Retina (tissue), 1 donor: ENCODE results near the gene ACER1.
"Not testable (repeated sequence)": the region's sequence is repeated elsewhere in the genome, so short reads cannot be mapped to it uniquely, and the experiment has no call there.

Experiments
- DNase-seq: peaks from one replicate; pipeline ENCODE4 v3.0.0-alpha.2; 2016

The ACER1 gene

DNA sequence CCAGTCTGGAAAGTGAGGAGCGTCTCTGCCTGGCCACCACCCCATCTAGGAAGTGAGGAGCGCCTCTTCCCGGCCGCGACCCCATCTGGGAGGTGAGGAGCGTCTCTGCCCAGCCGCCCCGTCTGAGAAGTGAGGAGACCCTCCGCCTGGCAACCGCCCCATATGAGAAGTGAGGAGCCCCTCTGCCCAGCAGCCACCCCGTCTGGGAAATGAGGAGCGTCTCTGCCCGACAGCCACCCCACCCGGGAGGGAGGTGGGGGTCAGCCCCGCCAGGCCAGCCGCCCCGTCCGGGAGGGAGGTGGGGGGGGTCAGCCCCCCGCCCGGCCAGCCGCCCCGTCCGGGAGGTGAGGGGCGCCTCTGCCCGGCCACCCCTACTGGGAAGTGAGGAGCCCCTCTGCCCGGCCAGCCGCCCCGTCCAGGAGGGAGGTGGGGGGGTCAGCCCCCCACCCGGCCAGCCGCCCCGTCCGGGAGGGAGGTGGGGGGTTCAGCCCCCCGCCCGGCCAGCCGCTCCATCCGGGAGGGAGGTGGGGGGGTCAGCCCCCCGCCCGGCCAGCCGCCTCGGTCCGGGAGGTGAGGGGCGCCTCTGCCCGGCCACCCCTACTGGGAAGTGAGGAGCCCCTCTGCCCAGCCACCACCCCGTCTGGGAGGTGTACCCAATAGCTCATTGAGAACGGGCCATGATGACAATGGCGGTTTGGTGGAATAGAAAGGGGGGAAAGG is 22.1 kb upstream of the ACER1 start:
- DNase-seq, result not testable (repeated sequence)

DNA sequence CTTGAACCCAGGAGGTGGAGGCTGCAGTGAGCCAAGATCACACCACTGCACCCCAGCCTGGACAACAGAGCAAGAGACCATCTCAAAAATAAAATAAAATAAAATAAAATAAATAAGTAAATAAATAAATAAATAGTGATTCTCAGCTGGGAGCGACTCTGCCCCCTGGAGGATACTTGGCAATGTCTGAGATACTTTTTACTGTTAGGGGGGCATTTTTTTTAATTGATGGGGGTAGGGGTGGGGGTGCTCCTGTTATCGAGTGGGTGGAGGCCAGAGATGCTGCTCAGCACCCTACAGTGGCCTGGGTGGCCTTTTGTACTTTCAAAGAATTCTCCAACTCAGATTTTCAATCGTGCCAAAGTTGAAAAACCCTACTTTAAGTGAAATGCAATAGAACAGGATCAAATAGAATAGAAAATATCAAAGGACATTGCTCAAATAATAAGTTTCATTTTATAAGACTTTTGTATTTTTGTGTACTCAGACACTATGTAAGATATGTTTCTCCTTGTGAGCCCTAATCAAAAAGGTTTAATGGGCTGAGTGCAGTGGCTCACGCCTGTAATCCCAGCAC is 20.8 kb upstream of the ACER1 start:
- no peak for DNase-seq

DNA sequence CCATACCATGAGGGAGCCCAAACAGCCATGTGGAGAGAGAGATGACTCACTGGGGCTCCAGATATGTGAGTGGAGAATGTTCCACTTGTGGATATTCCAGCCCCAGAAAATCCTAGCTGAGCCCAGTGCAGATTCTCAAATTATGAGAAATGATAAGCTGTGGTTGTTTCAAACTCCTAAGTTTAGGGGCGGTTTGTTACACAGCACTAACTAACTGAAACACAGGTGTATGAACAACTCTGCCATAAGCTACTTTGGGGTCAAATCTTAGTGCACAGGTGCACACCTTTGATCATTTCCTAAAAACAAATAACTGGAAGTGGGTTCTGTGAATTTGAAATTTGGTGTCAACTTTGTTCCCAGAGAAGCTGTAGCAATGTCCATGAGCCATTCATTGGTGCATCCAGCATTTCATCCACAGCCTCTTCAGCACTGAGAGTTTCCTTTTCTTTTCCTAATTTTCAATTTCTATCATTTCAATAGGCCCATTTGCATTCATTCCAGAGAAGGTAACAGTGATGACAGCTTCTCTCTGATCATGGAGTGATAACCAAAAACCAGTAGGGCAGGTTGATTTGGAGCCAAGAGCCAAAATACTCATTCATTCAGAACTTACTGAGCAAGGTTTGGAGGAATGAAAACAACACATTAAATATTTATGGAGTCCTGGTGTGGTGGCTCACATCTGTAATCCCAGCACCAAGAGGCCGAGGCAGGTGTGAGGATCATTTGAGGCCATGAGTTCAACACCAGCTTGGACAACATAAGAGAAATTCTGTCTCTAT is 19.2 kb upstream of the ACER1 start:
- no peak for DNase-seq

DNA sequence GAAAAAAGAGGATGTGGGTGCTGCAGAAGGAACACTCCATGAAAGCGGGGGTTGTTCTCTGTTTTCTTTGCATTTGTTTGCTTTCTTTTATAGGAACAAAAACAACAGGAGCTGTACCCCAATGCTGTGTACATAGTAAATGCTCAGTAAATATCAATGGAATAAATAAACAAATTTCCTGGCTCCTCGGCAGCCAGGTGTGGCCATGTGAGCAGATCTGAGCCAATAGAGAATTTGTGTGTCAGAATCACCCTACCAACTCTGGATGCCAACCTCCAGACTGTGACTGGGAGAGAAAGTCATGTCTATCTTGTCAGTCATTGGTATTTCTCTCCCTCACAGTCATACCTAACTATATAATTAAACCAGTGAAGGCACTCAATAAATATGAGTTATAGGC is 17.3 kb upstream of the ACER1 start:
- no peak for DNase-seq

DNA sequence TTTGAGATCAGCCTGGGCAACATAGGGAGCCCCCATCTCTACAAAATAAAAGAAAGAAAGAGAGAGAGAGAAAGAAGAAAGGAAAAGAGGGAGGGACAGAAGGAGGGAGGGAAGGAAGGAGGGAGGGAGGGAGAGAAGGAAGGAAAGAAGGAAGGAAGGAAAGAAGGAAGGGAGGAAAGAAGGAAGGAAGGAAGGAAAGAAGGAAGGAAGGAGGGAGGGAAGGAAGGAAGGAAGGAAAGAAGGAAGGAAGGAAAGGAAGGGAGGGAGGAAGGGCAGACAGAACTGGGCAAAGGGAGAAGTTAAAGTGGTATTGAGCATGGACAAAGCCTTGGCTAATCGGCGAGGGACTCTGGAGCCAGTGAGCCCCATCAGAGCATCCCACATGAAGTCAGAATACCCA is 15.9 kb upstream of the ACER1 start:
- DNase-seq, result not testable (repeated sequence)

DNA sequence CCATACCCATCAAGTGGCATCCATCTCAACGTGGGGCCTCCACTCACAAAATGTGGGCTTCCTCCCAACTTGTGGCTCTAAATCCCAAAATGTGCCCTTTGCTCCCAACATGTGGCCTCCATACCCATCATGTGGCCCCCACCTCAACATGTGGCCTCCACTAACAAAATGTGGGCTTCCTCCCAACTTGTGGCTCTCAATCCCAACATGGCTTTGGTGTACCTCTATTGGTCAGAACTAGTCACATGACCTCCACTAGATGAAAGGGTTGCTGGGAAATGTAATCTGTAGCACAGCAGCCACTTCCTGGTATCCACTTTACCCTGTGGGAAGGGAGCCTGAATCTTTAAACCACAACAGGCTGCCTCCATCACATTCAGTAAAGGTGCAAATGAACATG is 10.1 kb upstream of the ACER1 start:
- no peak for DNase-seq

DNA sequence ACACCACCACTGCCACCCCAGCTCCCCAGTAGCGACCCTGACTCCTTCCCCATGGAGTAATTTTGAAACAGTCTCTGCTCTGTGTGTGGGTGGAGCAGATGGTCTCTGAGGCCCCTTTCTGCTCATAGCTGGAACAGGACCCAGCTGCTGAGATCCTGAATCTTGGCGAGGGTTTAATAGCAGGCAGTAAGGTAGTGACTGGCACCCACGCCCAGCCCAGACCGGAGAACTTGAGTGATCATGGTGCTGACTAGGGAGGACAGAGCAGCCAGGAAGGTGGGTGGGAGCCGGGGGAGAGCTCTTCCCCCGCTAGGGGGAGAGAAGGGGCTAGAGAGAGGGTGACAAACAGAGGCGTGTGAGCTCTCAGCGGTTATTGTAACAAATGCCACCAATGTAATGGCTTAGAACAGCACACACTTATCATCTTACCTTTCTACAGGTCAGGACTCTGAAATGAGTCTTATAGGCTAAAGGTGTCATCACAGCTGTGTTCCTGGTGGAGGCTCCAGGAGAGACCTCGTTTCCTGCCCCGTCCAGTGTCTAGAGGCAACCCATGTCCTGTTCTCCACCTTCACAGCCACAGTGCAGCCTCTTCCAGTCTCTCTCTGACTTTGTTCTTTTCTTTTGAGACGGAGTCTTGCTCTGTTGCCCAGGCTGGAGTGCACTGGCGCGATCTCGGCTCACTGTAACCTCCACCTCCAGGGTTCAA is 7.2 kb upstream of the ACER1 start:
- DNase-seq, result no peak

DNA sequence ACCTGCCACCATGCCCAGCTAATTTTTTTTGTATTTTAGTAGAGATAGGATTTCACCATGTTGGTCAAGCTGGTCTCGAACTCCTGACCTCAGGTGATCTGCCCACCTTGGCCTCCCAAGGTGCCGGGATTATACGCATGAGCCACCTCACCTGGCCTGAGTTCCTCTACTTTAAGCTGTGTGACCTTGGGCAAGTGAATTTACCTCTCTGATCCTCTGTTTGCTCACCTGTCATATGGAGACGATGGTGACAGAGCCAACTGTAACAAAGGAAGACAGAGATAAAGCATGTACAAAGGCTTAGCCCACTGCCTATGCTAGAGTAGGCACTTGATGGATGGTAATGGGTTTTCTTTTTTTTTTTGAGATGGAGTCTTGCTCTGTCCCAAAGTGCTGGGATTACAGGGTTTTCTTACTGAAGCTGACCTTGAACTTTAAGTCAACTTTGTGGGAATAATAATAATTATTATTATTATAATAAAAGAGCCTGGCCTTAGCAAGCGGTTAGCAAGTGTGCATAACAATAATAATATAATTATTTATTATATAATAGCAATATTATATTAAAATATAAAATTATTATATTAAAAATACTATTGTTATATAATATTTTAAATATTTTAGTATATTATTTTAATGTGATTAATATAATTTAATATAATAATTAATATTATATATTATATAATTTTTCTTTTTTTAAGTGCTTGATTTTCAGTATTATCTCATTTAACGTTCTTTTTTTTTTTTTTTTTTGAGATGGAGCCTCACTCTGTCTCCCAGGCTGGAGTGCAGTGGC is 1.3 kb upstream of the ACER1 start:
- DNase-seq, result no peak

DNA sequence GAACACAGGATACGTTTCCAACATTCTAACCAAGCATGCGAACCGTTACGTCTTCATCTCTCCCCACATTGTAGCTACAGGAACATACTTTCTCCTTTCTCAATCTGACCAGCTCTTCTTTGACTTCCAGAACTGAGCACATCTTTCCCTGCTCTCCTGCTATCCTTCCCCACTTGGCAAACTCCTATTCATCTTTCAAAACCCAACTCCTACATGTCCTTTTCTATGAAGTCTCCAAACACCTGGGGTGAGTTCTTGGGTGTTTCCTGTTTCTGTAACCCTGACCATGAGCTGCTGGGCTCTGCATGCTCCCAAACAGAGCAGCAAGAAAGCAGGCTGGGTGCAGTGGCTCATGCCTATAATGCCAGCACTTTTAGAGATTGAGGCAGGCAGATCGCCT is 6.6 kb downstream of the ACER1 start:
- DNase-seq, result no peak

DNA sequence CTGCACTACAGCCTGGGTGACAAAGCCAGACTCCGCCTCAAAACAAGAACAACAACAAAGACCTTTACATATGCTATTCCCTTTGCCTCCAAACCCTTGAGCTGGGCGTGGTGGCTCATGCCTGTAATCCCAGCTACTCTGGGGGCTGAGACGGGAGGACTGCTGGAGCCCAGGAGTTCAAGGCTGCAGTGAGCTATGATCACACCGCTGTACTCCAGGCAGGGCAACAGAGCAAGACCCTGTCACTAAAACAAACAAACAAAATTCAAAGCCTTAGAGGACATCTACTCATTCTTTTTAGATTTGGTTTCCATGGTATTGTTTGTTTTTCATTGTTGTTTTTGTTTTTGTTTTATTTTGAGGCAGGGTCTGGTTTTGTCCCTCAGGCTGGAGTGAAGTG is 7.8 kb downstream of the ACER1 start:
- DNase-seq, result no peak

DNA sequence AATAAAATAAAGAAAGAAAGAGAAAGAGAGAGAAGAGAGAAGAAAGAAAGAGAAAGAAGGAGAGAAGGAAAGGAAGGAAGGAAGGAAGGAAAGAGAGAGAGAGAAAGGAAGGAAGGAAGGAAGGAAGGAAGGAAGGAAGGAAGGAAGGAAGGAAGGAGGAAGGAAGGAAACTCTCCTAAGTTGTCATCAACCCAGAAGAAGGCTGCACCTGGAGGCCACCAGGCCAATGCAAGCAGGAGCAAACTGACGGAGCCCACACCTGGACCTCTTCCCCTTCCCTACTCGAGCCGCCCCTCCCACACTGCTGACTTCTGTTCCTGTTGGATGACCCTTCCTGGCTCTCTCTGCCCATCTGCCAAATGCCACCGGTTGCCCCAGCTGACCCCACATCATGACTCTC is 8.7 kb downstream of the ACER1 start:
- DNase-seq, result no peak

DNA sequence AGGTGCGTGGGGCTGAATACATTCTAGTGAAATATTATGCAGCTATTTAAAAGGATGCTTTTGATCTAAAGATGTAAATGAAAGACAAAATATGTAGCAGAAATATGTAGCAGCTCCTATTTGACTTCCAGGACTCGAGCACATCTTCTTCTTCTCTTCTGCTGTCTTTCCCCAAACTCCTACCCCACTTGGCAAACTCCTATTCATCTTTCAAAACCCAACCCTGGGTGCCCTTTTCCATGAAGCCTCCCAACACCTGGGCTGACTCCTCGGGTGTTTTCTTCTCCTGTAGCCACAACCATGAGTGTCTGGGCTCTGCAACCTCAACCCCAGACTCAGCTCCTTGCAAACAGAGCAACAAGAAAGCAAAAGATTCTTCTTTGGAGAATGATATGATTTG is 11.1 kb downstream of the ACER1 start:
- no peak for DNase-seq

DNA sequence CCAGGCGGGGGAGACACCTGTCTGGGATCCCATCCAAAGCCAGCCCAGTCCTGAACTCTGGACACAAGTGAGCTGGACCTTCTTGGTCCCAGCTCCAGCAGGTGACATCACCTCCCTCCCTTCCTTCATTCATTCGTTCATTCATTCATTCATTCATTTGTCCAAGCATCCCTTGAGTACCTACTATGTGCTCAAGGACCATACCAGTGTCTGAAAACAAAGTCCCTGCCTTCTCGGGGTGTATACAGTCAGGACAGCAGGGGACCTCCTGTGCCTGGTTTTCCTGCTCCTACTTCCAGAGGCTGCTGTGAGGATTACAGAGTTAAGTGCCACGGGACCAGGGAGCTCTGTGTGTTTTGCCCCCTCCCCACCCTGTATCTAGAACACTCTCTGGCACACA is 14.0 kb downstream of the ACER1 start:
- DNase-seq, result no peak

DNA sequence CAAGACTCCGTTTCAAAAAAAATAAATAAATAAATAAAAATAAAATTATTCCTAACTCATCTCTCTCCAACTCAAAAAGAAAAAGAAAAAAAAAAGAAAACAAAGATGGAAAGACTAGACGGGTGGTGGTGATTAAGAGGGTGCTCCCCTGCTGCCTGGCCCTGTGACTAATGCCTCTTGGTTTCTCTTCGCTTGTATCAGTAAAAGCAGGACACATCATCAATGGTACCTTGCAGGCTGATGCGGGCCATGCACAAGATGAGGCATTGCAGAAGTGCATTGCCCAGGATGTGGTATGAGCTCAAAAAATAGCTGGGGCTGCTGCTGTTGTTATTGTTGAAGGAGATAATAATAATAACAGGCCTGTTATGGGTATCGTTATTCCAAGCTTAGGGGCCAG is 14.6 kb downstream of the ACER1 start:
- no peak for DNase-seq

DNA sequence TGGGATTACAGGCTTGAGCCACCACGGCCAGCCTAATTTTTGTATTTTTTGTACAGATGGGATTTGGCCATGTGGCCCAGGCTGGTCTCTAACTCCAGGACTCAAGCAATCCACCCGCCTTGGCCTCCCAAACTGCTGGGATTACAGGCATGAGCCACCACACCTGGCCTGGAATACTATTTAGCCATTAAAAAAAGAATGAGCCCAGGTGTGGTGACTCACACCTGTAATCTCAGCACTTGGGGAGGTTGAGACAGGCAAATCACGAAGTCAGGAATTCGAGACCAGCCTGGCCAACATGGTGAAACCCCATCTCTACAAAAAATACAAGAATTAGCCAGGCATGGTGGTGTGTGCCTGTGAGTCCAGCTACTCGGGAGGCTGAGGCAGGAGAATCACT is 17.8 kb downstream of the ACER1 start:
- not testable (repeated sequence) for DNase-seq

DNA sequence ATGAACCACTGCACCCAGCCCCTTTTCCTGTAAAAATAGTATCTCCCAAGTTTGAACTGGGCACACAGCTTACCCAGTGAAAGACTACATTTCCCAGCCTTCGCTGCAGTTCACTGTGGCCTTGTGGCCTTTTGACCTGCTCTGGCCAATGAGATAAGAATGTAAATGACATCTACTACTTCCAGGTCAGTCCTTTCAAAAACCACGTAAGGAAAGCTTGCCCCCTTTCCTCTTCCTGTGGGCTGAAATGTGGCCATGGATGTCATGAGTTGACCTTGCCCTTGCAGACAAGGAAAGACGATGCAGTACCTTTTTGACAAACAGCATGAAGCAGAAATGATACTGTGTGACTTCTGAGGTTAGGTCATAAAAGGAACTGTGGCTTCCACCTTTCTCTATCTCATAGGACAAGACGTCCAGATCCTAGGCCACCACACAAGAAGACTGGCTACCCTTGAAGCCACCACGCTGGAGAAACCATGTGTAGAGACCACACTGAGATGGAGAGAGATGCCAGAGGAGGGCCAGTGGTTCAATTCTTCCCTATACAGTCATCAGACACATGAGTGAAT is 19.9 kb downstream of the ACER1 start:
- DNase-seq, result no peak

DNA sequence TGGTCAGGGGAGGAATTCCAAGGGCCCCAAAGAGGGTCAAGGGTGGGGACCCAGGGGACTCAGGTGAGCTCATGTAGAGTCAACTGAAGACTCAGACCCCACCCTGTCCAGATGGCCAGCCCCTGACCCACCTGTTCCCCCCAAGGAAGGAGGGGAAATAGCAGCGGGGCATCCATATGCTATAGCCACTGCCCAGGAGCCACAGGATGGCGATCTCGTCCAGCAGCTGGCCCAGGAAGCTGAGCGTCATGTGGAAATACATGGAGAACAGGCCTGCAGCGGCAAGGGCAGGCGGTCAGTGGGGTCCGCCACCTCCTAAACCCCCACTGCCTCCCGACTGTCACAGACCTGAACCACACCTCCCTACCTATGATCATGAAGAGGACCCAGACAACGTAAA is 21.4 kb downstream of the ACER1 start:
- no peak for DNase-seq

DNA sequence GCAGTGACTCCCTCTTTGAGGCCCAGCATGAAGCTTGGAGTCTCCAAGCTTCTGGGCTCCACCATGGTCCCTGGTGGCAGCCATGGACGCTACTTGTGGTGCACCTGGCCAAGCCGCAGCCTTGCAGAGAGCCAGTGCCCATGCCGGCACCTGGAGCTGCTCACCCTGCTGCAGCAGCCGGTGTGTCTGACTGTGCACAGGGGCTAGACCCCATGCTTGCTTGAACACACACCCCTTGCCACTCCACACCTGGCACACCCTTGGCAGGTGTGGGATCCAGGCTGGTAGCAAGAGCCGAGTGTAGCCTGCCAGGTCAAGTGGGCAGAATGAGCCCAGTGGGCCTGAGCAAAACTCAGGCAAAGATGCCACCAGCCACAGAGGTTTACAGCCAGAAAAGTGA is 35.0 kb downstream of the ACER1 start:
- no peak for DNase-seq

DNA sequence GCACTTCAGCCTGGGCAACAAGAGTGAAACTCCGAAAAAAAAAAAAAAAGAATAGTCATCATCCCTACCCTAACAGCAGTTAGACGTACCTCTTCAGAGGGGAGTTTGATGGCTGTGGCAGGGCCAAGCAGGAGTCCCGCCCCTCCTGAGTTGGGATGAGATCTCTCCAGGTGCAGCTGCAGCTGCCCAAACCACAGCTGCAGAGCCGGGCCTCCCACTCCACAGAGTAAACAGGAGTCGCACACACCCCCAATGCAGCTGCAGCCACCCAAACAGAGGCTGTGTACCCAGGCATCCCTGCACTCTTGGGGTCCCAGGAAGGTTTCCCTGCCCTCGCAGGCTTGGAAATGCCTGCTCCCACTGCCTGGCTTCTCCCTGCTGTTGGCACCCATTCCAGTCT is 36.2 kb downstream of the ACER1 start:
- no peak for DNase-seq

DNA sequence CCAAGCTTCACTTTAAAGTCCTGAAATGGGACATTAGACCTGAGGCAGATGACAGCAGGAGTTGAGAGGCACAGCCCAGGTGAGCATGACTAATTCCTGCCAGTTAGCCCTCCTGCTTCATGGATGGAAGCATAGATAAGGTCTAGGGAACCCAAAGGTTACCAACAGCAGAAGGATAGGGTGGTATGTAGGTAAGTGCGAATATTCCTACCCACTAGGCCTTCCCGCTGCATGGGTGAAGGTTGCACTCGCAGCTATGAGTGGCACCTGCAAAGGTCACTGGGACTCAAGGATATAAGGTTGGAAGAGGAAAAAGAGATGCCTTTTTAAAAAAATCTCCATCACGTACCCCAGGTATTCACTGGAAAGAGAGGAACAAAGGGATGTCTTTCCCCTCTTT is 41.4 kb downstream of the ACER1 start:
- no peak for DNase-seq

DNA sequence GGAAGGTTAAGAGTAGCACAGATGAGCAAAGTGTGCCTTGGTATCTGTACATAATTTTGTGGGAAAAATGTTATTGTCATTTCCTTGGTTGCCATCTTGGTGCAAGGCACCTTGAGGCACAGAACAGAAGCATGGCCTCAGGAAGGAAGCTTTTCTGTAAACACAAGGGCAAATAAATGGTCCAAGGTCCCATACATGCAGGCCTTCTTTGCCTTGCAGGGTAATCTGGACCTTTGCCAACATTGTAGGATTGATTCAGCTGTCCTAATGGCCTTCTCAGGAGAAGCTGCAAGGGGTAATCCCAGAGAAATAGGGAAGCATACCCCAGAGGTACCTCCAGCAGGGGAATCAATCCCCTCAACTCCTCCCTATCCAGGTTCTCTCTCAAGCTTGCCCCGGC is 44.7 kb downstream of the ACER1 start:
- no peak for DNase-seq

DNA sequence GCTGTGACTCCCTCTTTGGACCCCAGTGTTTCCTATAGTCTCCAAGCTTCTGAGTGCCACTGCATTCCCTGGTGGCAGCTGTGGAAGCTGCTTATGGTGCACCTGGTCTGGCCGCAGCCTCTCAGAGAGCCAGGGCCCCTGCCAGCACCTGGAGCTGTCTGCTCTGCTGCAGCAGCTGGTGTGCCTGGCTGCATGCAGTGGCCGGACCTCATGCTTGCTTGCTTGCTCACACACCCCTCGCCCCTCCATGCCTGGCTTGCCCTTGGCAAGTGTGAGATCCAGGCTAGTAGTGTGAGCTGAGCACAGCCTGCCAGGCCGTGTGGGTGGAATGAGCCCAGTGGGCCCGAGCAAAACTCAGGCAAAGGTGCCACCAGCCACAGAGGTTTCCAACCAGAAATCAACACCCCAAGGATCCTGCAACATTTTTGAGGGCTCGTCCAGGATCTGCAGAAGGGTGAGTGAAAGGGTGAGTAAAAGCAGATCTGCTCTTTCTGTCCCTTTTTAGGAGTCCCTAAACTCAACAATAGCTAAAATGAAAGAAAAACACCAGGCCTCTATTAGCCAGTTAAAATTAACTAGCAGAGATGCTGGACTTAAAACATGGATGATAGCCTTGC is 46.0 kb downstream of the ACER1 start:
- DNase-seq, result no peak
